ENCODE results near the gene SELENOI.

- no peak for TF ChIP-seq FOXM1 (IDR thresholded peaks at IDR 0.05; ENCODE audit: borderline replicate concordance)
- TF ChIP-seq BHLHE40 (IDR thresholded peaks at IDR 0.05; ENCODE audit: borderline replicate concordance) = no peak
- no peak for TF ChIP-seq FOXA1 (IDR thresholded peaks at IDR 0.05)
- no peak for TF ChIP-seq SUZ12 (IDR thresholded peaks at IDR 0.05)
- no peak for TF ChIP-seq SP1 (IDR thresholded peaks at IDR 0.05)
Observed at GRCh38 chr2:26324903-26325302, 21.0 kb upstream of the SELENOI start.

Data from HEK293T (cell line).